ENCODE results near the gene PXMP4.

DNA sequence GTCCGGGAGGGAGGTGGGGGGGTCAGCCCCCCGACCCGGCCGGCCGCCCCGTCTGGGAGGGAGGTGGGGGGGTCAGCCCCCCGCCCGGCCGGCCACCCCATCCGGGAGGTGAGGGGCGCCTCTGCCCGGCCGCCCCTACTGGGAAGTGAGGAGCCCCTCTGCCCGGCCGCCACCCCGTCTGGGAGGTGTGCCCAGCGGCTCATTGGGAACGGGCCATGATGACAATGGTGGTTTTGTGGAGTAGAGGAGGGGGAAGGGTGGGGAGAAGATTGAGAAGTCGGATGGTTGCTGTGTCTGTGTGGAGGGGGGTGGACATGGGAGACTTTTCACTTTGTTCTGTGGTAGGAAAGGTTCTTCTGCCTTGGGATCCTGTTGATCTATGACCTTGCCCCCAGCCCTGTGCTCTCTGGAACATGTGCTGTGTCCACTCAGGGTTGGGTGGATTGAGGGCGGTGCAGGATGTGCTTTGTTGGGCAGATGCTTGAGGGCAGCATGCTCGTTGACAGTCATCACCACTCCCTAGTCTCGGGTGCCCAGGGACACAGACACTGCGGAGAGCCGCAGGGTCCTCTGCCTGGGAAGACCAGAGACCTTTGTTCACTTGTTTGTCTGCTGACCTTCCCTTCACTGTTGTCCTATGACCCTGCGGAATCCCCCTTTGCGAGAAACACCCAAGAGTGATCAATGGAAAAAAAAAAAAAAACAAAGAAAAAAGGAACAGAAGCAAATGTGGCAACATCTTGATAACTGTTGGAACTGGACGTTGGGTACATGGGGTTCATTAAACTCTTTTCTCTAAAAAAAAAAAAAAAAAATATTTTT is 18.3 kb downstream of the PXMP4 start:
- TF ChIP-seq MAX (IDR thresholded peaks at IDR 0.05) (no peak), CBX8 (IDR thresholded peaks at IDR 0.05) (no peak), EP300 (IDR thresholded peaks at IDR 0.05) (no peak), RAD21 (conservative IDR thresholded peaks at IDR 0.05 in 1 of 2, IDR thresholded peaks at IDR 0.05 in 1 of 2) (no peak), PBX3 (IDR thresholded peaks at IDR 0.05) (no peak), PHF8 (IDR thresholded peaks at IDR 0.05; ENCODE audit: borderline replicate concordance, low read depth) (no peak), POLR2A (IDR thresholded peaks at IDR 0.05; ENCODE audit: low read length) (no peak), EHMT2 (IDR thresholded peaks at IDR 0.05; ENCODE audit: low read depth) (no peak), SREBF2 (IDR thresholded peaks at IDR 0.05) (no peak), CHD2 (IDR thresholded peaks at IDR 0.05; ENCODE audit: low read length, partially characterized antibody) (no peak)
- TF ChIP-seq, protein P1, sequence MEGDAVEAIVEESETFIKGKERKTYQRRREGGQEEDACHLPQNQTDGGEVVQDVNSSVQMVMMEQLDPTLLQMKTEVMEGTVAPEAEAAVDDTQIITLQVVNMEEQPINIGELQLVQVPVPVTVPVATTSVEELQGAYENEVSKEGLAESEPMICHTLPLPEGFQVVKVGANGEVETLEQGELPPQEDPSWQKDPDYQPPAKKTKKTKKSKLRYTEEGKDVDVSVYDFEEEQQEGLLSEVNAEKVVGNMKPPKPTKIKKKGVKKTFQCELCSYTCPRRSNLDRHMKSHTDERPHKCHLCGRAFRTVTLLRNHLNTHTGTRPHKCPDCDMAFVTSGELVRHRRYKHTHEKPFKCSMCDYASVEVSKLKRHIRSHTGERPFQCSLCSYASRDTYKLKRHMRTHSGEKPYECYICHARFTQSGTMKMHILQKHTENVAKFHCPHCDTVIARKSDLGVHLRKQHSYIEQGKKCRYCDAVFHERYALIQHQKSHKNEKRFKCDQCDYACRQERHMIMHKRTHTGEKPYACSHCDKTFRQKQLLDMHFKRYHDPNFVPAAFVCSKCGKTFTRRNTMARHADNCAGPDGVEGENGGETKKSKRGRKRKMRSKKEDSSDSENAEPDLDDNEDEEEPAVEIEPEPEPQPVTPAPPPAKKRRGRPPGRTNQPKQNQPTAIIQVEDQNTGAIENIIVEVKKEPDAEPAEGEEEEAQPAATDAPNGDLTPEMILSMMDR (IDR thresholded peaks at IDR 0.05): no peak

Measured in A549 (cell line).